Neural progenitor cell (in vitro differentiated cells): Measurements from ENCODE around the gene LASP1. TPM values are rescaled to one million over a fixed set of nuclear protein-coding genes. Genes with fewer than 3 reads are reported as not detected.

Experiments used
- DNase-seq: peaks from one replicate; pipeline ENCODE4 v3.0.0-alpha.2; 2016; ENCODE audit warnings: low spot score
- H2AFZ ChIP-seq: fragments of 200-600 bp; sonication (generic); replicated peaks from 2 replicates; pipeline ENCODE4 v1.6.1; 2016; ENCODE audit warnings: antibody characterized with exemption
- H3F3A ChIP-seq: fragments of 200-600 bp; sonication (generic); 2 replicates; pipeline ENCODE4 v1.6.1; 2016; ENCODE audit warnings: antibody characterized with exemption, low read depth
- H3K27ac ChIP-seq: fragments of 200-600 bp; sonication (generic); 2 replicates; pipeline ENCODE4 v1.5.1; 2016; ENCODE audit warnings: mild to moderate bottlenecking
- H3K27me3 ChIP-seq: fragments of 200-600 bp; sonication (generic); 2 replicates; pipeline ENCODE4 v1.6.1; 2016; ENCODE audit warnings: mild to moderate bottlenecking, moderate library complexity
- H3K36me3 ChIP-seq: fragments of 200-600 bp; sonication (generic); 2 replicates; pipeline ENCODE4 v1.5.1; 2016
- H3K4me1 ChIP-seq: fragments of 200-600 bp; sonication (generic); 2 replicates; pipeline ENCODE4 v1.6.1; 2016; ENCODE audit warnings: mixed run types
- H3K4me2 ChIP-seq: fragments of 200-600 bp; sonication (generic); 2 replicates; pipeline ENCODE4 v1.6.1; 2016
- H3K4me3 ChIP-seq: fragments of 200-600 bp; sonication (generic); 2 replicates; pipeline ENCODE4 v1.5.1; 2016
- H3K79me2 ChIP-seq: fragments of 200-600 bp; sonication (generic); 2 replicates; pipeline ENCODE4 v1.6.1; 2016; ENCODE audit warnings: low read depth
- H3K9ac ChIP-seq: fragments of 200-600 bp; sonication (generic); 2 replicates; pipeline ENCODE4 v1.6.1; 2016
- H3K9me3 ChIP-seq: fragments of 200-600 bp; sonication (generic); 2 replicates; pipeline ENCODE4 v1.5.1; 2016; ENCODE audit warnings: low read depth
- H4K20me1 ChIP-seq: fragments of 200-600 bp; sonication (generic); 2 replicates; pipeline ENCODE4 v1.6.1; 2016; ENCODE audit warnings: low read depth
- H3K27ac Mint-ChIP-seq: 3 replicates; pipeline ENCODE4 v1.8.0; 2021; ENCODE audit warnings: mixed read lengths
- H3K27me3 Mint-ChIP-seq: 2 replicates; pipeline ENCODE4 v1.8.0; 2022; ENCODE audit warnings: low read depth, mild to moderate bottlenecking, inconsistent platforms, moderate library complexity, mixed read lengths; ENCODE audit not compliant: insufficient read depth
- H3K36me3 Mint-ChIP-seq: 3 replicates; pipeline ENCODE4 v1.8.0; 2021; ENCODE audit warnings: mixed read lengths
- H3K4me1 Mint-ChIP-seq: 3 replicates; pipeline ENCODE4 v1.8.0; 2021; ENCODE audit warnings: mixed read lengths
- H3K4me3 Mint-ChIP-seq: 3 replicates; pipeline ENCODE4 v1.8.0; 2021; ENCODE audit warnings: mild to moderate bottlenecking, moderate library complexity, mixed read lengths
- H3K9me3 Mint-ChIP-seq: 3 replicates; pipeline ENCODE4 v1.8.0; 2020; ENCODE audit warnings: mixed read lengths
- EZH2 ChIP-seq: fragments of 200-600 bp; sonication (generic); IDR thresholded peaks from 2 replicates; pipeline ENCODE4 v1.6.1; 2017; ENCODE audit warnings: antibody characterized with exemption, mild to moderate bottlenecking, moderate library complexity
- EZH2phosphoT487 ChIP-seq: fragments of 200-600 bp; sonication (generic); IDR thresholded peaks from 2 replicates; pipeline ENCODE4 v1.6.1; 2017; ENCODE audit warnings: antibody characterized with exemption
- microRNA-seq: library from miRNA; unstranded; fragments of <30 nt; microRNA quantifications from one replicate; pipeline ENCODE4, GENCODE V29; 2016
- small RNA-seq: library from RNA; depleted of rRNA; stranded (forward); fragments of <200 nt; gene quantifications from one replicate; pipeline ENCODE3, GENCODE V24; 2015
- total RNA-seq: library from RNA; depleted of rRNA; stranded (reverse); fragments of >200 nt; gene quantifications from 2 replicates; pipeline ENCODE4 v1.2.3, GENCODE V29; 2015; ENCODE audit warnings: low replicate concordance
- TF ChIP-seq, protein P1 (sequence below): fragments of 200-600 bp; sonication (generic); IDR thresholded peaks from 2 replicates; pipeline ENCODE4 v1.5.1; 2017; ENCODE audit warnings: antibody characterized with exemption, mild to moderate bottlenecking

Gene LASP1
- total RNA-seq, 1 donor from 2014 or later = 45.2 TPM

DNA sequence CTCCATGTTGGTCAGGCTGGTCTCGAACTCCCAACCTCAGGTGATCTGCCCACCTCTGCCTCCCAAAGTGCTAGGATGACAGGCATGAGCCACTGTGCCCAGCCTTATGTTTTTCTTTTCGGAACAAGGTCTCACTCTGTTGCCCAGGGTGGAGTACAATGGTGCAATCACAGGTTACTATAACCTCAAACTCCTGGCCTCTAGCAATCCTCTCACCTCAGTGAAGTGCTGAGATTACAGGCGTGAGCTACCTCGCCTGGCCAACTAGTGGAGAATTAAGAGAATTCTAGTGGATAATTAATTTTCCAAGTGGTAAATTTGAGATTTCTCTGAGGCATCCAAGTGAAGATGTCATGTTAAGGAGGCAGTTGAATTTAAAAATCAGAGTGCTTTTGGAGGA, 100.3 kb downstream of the LASP1 start:
- Histone ChIP-seq H3K4me2 (no peak overlapping the region), H3K79me2 (no peaks in the 10 kb centered on the region), H3K9ac (no peak overlapping the region), H3K36me3 (no peaks in the 10 kb centered on the region), H3K4me1 (no peaks in the 10 kb centered on the region), H3K4me3 (no peak overlapping the region), H3K27ac (no peak overlapping the region), H2AFZ (no peak overlapping the region), H3K9me3 (no peaks in the 10 kb centered on the region), H4K20me1 (no peaks in the 10 kb centered on the region), H3K27me3 (no peaks in the 10 kb centered on the region), H3F3A (peaks cover 11% of the 10 kb centered on the region)
- no peak for DNase-seq
- no peak overlapping the region for H3K27ac Mint-ChIP-seq
- peaks cover 4% of the 10 kb centered on the region for H3K4me1 Mint-ChIP-seq
- H3K4me3 Mint-ChIP-seq = no peak overlapping the region
- H3K27me3 Mint-ChIP-seq = no peaks in the 10 kb centered on the region
- no peaks in the 10 kb centered on the region for H3K9me3 Mint-ChIP-seq
- TF ChIP-seq, protein P1, sequence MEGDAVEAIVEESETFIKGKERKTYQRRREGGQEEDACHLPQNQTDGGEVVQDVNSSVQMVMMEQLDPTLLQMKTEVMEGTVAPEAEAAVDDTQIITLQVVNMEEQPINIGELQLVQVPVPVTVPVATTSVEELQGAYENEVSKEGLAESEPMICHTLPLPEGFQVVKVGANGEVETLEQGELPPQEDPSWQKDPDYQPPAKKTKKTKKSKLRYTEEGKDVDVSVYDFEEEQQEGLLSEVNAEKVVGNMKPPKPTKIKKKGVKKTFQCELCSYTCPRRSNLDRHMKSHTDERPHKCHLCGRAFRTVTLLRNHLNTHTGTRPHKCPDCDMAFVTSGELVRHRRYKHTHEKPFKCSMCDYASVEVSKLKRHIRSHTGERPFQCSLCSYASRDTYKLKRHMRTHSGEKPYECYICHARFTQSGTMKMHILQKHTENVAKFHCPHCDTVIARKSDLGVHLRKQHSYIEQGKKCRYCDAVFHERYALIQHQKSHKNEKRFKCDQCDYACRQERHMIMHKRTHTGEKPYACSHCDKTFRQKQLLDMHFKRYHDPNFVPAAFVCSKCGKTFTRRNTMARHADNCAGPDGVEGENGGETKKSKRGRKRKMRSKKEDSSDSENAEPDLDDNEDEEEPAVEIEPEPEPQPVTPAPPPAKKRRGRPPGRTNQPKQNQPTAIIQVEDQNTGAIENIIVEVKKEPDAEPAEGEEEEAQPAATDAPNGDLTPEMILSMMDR = peak; percentile 15
- TF ChIP-seq EZH2phosphoT487 = no peak
- no peak for TF ChIP-seq EZH2
- no peaks in the 10 kb centered on the region for H3K36me3 Mint-ChIP-seq

DNA sequence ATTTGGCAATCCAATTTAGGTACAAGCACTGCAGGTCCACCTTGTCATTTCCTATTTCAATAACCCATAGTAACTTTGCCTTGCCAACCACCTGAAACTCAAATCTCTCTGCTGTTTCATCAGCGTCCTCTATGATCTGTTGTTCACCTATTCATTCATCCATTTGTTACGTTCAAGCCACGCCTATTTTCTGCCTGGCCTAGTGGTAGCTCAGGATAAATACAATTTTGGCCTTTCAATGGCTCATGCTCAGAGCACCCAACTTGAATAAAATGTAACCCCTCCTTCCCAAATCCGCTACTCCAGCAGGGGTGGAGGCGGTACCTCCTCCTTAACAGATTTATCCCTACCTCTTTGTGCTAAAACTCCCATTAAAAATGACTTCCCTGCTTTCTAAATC, 100.9 kb downstream of the LASP1 start:
- H3K9me3 Mint-ChIP-seq = no peaks in the 10 kb centered on the region
- Histone ChIP-seq H4K20me1 (no peaks in the 10 kb centered on the region), H3K27ac (no peak overlapping the region), H3K9me3 (no peaks in the 10 kb centered on the region), H3K4me1 (no peaks in the 10 kb centered on the region), H3K4me2 (no peak overlapping the region), H3K27me3 (no peaks in the 10 kb centered on the region), H3K4me3 (no peak overlapping the region), H2AFZ (no peak overlapping the region), H3K79me2 (no peaks in the 10 kb centered on the region), H3K9ac (no peak overlapping the region), H3F3A (peaks cover 11% of the 10 kb centered on the region), H3K36me3 (no peaks in the 10 kb centered on the region)
- no peak overlapping the region for H3K27ac Mint-ChIP-seq
- H3K27me3 Mint-ChIP-seq = no peaks in the 10 kb centered on the region
- no peak for TF ChIP-seq EZH2phosphoT487
- TF ChIP-seq, protein P1 = no peak
- no peak for TF ChIP-seq EZH2
- H3K36me3 Mint-ChIP-seq = no peaks in the 10 kb centered on the region
- H3K4me1 Mint-ChIP-seq = peaks cover 4% of the 10 kb centered on the region
- no peak for DNase-seq
- no peak overlapping the region for H3K4me3 Mint-ChIP-seq

Small RNA genes within 50 kb of the gene (microRNA-seq; reads per million reads assigned to microRNA genes)
- gene MIR4727 = not detected
- gene MIR6779 = not detected

Small RNA genes within 50 kb of the gene (small RNA-seq; reads per million reads assigned to genes)
- not detected for gene MIR4727
- not detected for gene MIR6779
- gene SNORA21 = not detected
- not detected for gene SNORA21B

Other genes starting within 250 kb of the LASP1 start
- gene EPOP, start 195.1 kb upstream of the LASP1 start, total RNA-seq = 8.0 and 19.3 TPM in 2 replicates
- 7.4 and 24.4 TPM in 2 replicates for gene MLLT6, start 164.8 kb upstream of the LASP1 start, total RNA-seq
- 0.60 and 1.0 TPM in 2 replicates for gene CISD3, start 139.7 kb upstream of the LASP1 start, total RNA-seq
- 16.7 and 23.8 TPM in 2 replicates for gene PCGF2, start 121.7 kb upstream of the LASP1 start, total RNA-seq
- 127 and 141 TPM in 2 replicates for gene PSMB3, start 117.3 kb upstream of the LASP1 start, total RNA-seq
- 45.6 and 81.1 TPM in 2 replicates for gene PIP4K2B, start 70.5 kb upstream of the LASP1 start, total RNA-seq
- gene CWC25, start 44.7 kb upstream of the LASP1 start, total RNA-seq = 15.2 and 19.2 TPM in 2 replicates
- 1,779 and 3,404 TPM in 2 replicates for gene RPL23, start 16.3 kb upstream of the LASP1 start, total RNA-seq
- gene FBXO47, start 97.3 kb downstream of the LASP1 start, total RNA-seq = not detected in 2 replicates